Dendritic cell treated with granulocyte-macrophage colony-stimulating factor and Interleukin-4, amounts not matched to agents 40 ng/mL and 50 ng/mL, for 4 days (primary cell): ENCODE data around the gene SZT2.
A peak's percentile ranks its signal among the peaks of the same experiment; 100 is the strongest.

Experiments used
- H3K27ac Mint-ChIP-seq: one replicate; pipeline ENCODE4 v1.8.0; 2022; ENCODE audit warnings: mild to moderate bottlenecking, mixed read lengths
- H3K27me3 Mint-ChIP-seq: one replicate; pipeline ENCODE4 v1.8.0; 2022; ENCODE audit warnings: mild to moderate bottlenecking, mixed read lengths
- H3K36me3 Mint-ChIP-seq: one replicate; pipeline ENCODE4 v1.8.0; 2022; ENCODE audit warnings: low read depth, mixed read lengths
- H3K4me1 Mint-ChIP-seq: one replicate; pipeline ENCODE4 v1.8.0; 2022; ENCODE audit warnings: low read depth, mixed read lengths
- H3K4me3 Mint-ChIP-seq: one replicate; pipeline ENCODE4 v1.8.0; 2022; ENCODE audit warnings: mild to moderate bottlenecking, moderate library complexity, mixed read lengths
- H3K9me3 Mint-ChIP-seq: one replicate; pipeline ENCODE4 v1.8.0; 2022; ENCODE audit warnings: mixed read lengths
- intact Hi-C: fragments of 100-400 bp; cut with micrococcal nuclease; formaldehyde crosslinking; loops from one replicate; pipeline ENCODE4 v1.15.0; 2022

The SZT2 gene

DNA sequence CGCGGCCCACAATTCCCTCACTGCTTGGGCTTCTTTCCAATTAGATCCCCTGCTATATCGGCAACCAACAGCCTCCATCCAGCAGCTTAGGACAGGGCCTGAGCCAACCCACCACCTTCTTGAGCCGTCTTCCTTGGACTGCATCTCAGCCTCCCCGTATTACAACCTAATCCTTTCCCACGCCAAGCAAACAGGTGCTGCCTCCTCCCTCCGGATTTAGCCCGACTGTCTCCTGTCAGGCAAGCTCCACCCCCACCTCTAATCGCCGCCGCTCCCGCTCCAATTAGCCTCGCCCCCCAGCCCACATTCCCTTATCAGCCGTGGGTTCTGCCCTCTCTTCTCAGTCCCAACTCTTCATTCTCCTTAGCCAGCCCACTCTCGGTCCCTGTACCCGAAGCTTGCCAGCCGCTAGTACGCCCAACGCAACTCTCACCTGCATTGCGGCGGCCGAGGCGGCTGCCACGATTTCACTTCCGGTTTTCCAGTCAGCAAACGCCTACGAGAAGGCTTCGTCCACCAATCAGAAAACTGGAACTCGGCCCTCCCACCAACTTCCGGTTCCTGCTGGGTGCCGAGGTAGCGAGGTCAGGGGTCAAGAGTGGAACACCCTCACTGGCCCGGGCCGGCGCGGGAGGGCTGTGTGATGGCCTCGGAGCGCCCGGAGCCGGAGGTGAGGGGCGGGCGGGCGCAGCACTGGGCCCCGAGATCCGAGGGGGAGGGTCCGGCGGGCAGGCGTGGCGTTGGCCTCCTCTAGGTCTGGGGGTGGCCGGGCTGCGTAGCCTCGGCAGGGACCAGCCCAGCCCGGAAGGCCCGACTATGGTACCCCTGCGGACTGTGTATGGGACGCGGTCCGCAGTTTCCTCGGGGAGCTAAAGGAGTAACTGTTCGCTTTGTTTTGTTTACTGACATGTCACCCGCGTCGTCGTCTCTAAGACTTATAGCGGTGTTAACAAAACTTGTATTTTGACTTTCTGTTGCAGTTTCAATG, at the start of gene SZT2, which contains the start of gene MED8:
Gene SZT2 (plus strand): TSS at position 574 of the 988 bp plus-strand sequence. CDS start 70 bp downstream, at position 644.
Gene MED8 (minus strand): TSS at position 475 of the 988 bp plus-strand sequence. CDS start 36 bp downstream, at position 439.
- H3K27ac Mint-ChIP-seq: peak within 1 kb of the TSS; percentile 92
- no peaks in the 10 kb centered on the region for H3K27me3 Mint-ChIP-seq
- H3K36me3 Mint-ChIP-seq: peaks cover 71% of the 10 kb centered on the region
- intact Hi-C loops: loop anchor here (1.0 kb wide), 1 partner anchor 31 kb away; the partner anchor contains the start of gene CDC20
- peaks cover 61% of the 10 kb centered on the region for H3K4me1 Mint-ChIP-seq
- no peaks in the 10 kb centered on the region for H3K9me3 Mint-ChIP-seq
- H3K4me3 Mint-ChIP-seq: peak within 1 kb of the TSS; percentile 99

DNA sequence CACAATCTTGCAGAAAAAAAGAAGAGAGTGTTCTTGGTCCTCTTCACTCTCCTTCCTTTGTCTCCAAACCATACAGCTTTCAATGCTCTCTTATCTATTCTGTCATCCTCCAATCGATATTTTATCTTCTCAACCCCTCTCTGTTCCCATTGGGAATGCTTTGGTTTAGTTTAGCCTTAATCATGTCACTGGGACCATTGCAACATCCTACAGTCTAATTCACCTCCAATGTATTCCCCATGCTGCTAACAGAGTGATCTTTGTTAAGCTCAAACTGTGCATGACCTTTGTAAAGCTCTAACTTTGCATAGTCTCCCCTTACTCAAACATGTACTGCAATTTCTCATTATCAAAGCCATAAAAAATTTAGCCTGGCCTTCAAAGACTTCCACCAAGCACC, 49.1 kb upstream of the SZT2 start:
- peaks cover 5% of the 10 kb centered on the region for H3K4me1 Mint-ChIP-seq
- intact Hi-C loops: loop anchor here (5.0 kb wide), 1 partner anchor 488 kb away; no protein-coding TSS in a partner anchor
- H3K27me3 Mint-ChIP-seq: peaks cover 2% of the 10 kb centered on the region
- no peak overlapping the region for H3K4me3 Mint-ChIP-seq
- no peaks in the 10 kb centered on the region for H3K9me3 Mint-ChIP-seq
- no peaks in the 10 kb centered on the region for H3K36me3 Mint-ChIP-seq
- no peak overlapping the region for H3K27ac Mint-ChIP-seq

DNA sequence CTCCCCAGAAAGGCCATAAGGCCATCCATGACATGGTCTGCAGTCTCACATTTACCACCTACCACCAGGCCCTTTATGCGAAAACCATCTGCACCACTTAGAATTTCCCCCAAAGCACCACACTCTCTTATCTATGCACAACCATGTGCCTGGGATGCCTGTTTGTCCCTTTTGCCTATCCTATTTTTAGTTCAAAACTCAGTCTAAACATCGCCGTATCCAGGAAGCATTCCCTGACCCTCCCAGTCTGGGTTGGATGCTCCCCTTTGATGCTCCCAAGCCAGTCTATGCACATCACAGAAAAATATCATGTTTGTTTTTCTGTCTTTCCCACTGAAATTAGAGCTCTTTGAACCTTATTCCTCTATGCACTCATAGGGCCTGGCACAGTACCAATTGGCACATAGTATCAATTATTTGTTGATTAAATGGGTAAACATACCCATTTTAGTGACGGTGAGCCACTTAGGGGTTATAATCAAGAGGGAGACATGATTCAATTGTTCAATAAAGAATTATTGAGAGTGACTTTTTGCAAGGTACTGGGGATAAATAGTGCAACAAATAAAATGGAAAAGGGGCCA, 45.3 kb upstream of the SZT2 start:
- H3K27me3 Mint-ChIP-seq: no peaks in the 10 kb centered on the region
- H3K27ac Mint-ChIP-seq: no peak overlapping the region
- H3K36me3 Mint-ChIP-seq: no peaks in the 10 kb centered on the region
- H3K9me3 Mint-ChIP-seq: no peaks in the 10 kb centered on the region
- H3K4me3 Mint-ChIP-seq: no peak overlapping the region
- intact Hi-C loops: loop anchor here (5.0 kb wide), 1 partner anchor 492 kb away; no protein-coding TSS in a partner anchor
- H3K4me1 Mint-ChIP-seq: peaks cover 6% of the 10 kb centered on the region

DNA sequence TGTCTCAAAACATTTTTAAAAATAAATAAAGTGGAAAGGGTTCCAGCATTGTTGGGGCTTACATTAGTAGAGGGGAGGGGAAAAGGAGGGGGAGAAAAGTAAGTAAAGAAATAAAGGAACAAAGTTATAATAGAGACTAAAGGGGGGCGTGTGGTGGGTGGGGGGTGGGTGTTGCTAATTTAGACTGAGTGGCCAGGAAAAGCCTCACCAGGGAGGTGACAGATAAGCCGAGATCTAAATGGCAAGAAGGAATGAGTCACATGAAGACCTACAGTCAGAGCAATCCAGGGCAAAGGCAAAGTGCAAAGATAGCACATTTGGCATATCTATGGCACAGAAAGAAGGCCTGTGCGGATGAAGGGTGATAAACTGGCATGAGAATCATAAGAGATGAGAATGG, 44.6 kb upstream of the SZT2 start:
- H3K4me3 Mint-ChIP-seq: no peak overlapping the region
- no peak overlapping the region for H3K27ac Mint-ChIP-seq
- H3K36me3 Mint-ChIP-seq: no peaks in the 10 kb centered on the region
- intact Hi-C loops: no loop called here
- H3K9me3 Mint-ChIP-seq: no peaks in the 10 kb centered on the region
- H3K27me3 Mint-ChIP-seq: no peaks in the 10 kb centered on the region
- H3K4me1 Mint-ChIP-seq: peaks cover 12% of the 10 kb centered on the region

DNA sequence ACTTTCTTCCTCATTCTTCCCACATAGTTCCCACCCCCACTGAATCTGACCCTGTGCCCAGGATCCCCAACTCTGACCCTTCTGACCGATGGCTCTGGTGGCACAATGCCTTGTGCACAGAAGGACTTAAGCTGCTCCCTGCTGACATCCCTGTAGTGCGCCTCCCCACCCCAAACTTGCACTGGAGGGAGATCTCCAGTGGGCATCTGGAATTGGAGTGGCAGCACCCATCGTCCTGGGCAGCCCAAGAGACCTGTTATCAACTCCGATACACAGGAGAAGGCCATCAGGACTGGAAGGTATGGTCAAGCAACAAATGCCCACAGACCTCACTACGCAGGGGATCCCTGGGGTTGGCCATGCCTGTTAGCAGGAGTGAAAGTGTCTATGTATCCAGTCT, 43.1 kb upstream of the SZT2 start:
- Mint-ChIP-seq H3K27me3 (no peaks in the 10 kb centered on the region), H3K4me3 (no peak overlapping the region), H3K9me3 (no peaks in the 10 kb centered on the region), H3K36me3 (no peaks in the 10 kb centered on the region), H3K4me1 (peaks cover 12% of the 10 kb centered on the region), H3K27ac (no peak overlapping the region)
- intact Hi-C loops: no loop called here

DNA sequence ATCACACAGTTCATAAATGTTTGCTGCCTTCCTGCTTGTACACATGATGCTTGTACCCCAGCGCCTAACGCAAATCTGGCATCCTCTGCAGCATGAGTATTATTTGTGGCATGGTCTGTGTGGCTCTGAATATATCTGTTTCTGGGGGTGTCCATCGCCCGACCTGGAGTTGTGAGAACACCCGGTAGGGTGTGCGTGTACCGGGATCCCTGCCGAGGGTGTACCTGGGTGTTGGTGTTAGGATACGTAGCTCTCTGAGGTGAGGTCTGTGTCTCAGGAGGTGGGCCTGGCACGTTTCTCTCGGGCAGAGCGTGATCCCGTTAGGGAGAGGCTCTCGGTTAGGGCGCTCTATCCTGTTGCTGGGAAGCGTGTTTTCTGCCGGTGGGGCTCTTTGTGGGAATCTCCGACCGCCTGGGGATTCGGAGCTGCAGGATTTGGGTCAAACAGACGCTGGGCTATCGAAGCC, 41.3 kb upstream of the SZT2 start:
- Mint-ChIP-seq H3K4me3 (no peak overlapping the region), H3K36me3 (no peaks in the 10 kb centered on the region), H3K27ac (no peak overlapping the region), H3K4me1 (peaks cover 26% of the 10 kb centered on the region), H3K27me3 (no peaks in the 10 kb centered on the region), H3K9me3 (no peaks in the 10 kb centered on the region)
- intact Hi-C loops: no loop called here

DNA sequence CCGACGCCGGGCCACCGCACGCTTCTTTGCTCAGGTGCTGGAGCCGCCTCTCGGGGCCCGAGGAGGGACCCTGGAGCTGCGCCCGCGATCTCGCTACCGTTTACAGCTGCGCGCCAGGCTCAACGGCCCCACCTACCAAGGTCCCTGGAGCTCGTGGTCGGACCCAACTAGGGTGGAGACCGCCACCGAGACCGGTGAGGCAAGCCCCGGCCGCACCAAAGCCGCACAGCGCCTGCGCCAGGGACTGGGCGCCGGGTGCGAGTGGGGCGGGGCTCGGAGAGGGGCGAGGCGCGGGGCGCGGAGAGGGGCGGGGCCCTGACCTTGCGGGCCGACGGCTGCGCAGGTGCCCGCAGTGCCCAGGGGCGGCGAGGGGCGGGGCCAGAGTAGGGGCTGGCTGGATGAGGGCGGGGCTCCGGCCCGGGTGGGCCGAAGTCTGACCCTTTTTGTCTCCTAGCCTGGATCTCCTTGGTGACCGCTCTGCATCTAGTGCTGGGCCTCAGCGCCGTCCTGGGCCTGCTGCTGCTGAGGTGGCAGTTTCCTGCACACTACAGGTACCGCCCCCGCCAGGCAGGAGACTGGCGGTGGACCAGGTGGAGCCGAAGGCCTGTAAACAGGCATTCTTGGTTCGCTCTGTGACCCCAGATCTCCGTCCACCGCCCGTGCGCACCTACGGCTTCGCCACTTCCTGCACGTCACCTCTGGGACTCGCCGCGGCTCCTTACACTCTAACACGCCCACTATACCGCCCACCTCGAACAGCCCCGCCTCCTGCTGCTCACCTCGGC, 40.7 kb upstream of the SZT2 start:
- H3K9me3 Mint-ChIP-seq: no peaks in the 10 kb centered on the region
- H3K27ac Mint-ChIP-seq: no peak overlapping the region
- H3K4me3 Mint-ChIP-seq: peak overlapping the region; percentile 14
- H3K27me3 Mint-ChIP-seq: no peaks in the 10 kb centered on the region
- no peaks in the 10 kb centered on the region for H3K36me3 Mint-ChIP-seq
- H3K4me1 Mint-ChIP-seq: peaks cover 28% of the 10 kb centered on the region
- intact Hi-C loops: no loop called here

DNA sequence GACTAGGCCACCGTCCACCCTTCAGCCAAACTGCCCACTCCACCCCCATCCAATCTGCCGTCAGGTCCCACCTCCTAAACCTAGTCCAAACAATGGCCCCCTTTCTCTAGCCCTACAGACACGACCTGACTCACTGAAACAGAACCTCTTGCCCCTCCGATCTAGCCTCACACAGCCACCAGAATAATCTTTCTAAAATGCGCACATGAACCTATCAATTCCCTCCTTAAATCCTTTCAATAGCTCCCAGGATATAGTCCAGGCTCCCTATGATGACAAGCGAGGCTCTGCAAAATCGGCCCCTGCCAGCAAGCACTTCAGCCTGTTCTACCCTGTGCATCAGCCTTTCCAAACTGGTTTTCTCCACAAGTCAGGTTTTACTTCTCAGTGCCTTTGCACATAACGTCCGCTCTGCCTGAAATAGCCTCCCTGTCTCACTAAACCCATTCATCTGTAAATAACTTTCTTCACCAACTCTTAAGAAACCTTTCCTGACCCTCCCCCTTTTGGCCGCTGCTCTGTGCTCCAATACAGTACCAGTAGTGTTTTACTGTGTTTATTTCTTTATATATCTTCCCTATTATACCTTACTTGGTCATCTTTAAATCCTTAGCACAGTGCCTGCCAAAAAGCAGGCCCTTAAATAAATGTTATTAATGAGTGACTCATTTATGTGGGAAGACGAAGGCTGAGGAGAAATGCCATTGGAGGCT, 39.9 kb upstream of the SZT2 start:
- peaks cover 4% of the 10 kb centered on the region for H3K36me3 Mint-ChIP-seq
- H3K9me3 Mint-ChIP-seq: no peaks in the 10 kb centered on the region
- H3K27me3 Mint-ChIP-seq: no peaks in the 10 kb centered on the region
- intact Hi-C loops: no loop called here
- H3K27ac Mint-ChIP-seq: no peak overlapping the region
- H3K4me1 Mint-ChIP-seq: peaks cover 30% of the 10 kb centered on the region
- H3K4me3 Mint-ChIP-seq: peak overlapping the region; percentile 14

DNA sequence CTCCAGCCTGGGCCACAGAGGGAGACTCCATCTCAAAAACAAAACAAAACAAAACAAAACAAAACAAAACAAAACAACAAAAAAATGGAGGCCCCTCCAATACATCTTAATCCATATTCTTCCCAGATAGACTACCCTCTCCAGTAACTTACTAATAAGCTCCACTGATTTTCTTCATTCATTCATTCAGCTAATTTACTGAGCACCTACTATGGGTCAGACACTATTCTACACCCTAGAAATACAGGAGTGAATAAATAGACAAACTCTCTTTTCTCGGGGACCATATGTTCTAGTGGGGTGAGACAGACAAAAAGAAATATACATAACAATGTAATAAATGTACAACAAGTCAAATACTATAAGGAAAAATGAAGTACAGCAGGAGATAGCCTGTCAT, 38.7 kb upstream of the SZT2 start:
- intact Hi-C loops: no loop called here
- Mint-ChIP-seq H3K36me3 (peaks cover 8% of the 10 kb centered on the region), H3K4me3 (no peak overlapping the region), H3K4me1 (peaks cover 26% of the 10 kb centered on the region), H3K27ac (no peak overlapping the region), H3K9me3 (no peaks in the 10 kb centered on the region), H3K27me3 (no peaks in the 10 kb centered on the region)

DNA sequence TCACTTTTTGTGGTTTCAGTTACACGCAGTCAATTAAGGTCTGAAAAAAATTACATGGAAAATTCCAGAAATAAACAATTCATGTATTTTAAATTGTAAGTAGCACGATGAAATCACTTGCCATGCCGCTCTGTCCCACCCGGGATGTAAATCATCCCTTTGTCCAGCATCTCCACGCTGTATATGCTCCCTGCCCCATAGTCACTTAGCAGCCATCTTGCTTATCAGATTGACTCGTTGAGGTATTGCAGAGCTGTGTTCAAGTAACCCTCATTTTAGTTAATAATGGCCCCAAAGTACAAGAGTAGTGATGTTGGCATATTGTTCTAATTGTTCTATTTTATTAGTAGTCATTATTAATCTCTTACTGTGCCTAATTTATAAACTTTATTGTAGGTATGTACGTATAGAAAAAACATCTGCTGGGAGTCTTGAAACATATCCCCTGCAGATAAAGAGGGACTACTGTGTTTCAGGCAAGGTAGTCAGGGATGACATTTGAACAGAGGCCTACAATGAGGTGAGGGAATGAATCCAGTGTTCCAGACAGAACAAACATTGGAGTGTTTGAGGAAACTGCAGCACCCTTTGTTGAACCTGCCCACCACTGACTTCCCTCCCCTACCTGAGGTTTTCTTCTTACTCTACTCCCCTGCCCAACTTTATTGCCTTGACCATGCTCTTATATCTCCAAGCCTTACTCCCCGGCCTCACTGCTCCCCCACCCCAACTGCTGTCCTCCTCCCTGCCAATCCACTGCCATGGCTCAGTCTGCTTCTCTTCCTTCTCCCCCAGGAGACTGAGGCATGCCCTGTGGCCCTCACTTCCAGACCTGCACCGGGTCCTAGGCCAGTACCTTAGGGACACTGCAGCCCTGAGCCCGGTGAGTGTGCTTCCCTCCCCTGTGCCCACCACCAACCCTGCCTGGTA, 38.0 kb upstream of the SZT2 start:
- intact Hi-C loops: no loop called here
- Mint-ChIP-seq H3K27ac (peak overlapping the region; percentile 48), H3K27me3 (no peaks in the 10 kb centered on the region), H3K9me3 (no peaks in the 10 kb centered on the region), H3K4me3 (no peak overlapping the region), H3K4me1 (peaks cover 26% of the 10 kb centered on the region), H3K36me3 (peaks cover 16% of the 10 kb centered on the region)

DNA sequence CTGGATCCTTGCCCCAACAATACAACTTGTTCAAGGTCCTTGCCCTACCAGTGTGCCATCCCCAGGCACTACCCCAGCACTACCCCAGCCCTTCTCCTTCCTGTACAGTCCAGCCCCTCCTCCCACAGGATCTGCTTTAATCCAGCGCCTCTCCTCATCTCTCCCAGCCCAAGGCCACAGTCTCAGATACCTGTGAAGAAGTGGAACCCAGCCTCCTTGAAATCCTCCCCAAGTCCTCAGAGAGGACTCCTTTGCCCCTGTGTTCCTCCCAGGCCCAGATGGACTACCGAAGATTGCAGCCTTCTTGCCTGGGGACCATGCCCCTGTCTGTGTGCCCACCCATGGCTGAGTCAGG, 37.4 kb upstream of the SZT2 start:
- intact Hi-C loops: no loop called here
- Mint-ChIP-seq H3K4me3 (no peak overlapping the region), H3K36me3 (peaks cover 20% of the 10 kb centered on the region)

DNA sequence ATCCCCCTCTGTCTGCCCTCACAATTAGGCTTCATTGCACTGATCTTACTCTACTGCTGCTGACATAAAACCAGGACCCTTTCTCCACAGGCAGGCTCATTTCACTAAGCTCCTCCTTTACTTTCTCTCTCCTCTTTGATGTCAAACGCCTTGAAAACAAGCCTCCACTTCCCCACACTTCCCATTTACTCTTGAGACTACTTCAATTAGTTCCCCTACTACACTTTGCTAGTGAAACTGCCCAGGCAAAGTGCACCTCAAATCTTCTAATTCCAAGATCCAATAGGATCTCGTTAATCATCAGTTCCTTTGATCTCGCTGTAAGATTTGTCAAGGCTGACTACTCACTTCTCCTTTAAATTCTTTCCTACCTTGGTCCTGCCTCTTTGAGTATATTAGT, 36.8 kb upstream of the SZT2 start:
- Mint-ChIP-seq H3K4me1 (peaks cover 26% of the 10 kb centered on the region), H3K27me3 (no peaks in the 10 kb centered on the region), H3K27ac (peak overlapping the region; percentile 48), H3K36me3 (peaks cover 20% of the 10 kb centered on the region), H3K4me3 (no peak overlapping the region), H3K9me3 (no peaks in the 10 kb centered on the region)
- intact Hi-C loops: no loop called here

More for the DNA sequence above, 37.4 kb upstream of the SZT2 start:
- Mint-ChIP-seq H3K27me3 (no peaks in the 10 kb centered on the region), H3K9me3 (no peaks in the 10 kb centered on the region), H3K27ac (peak overlapping the region; percentile 48), H3K4me1 (peaks cover 26% of the 10 kb centered on the region)
